Keratinocyte (primary cell): ENCODE data around the gene TXNRD2. TPM values are rescaled to one million over a fixed set of nuclear protein-coding genes. Genes with fewer than 3 reads are reported as not detected.
A peak's percentile ranks its signal among the peaks of the same experiment; 100 is the strongest.

Experiments used
- DNase-seq: peaks from one replicate; pipeline ENCODE4 v3.0.0-alpha.2; 2011; ENCODE audit warnings: low read depth, missing footprints, low spot score
- FAIRE-seq: peaks from 2 replicates; lab custom pipeline; 2011; peaks lifted over from hg19 to GRCh38; lab: Jason Lieb, UNC
- H2AFZ ChIP-seq: 2 replicates; pipeline ENCODE4 v1.6.0; 2012; ENCODE audit warnings: low read length, control low read depth, inconsistent platforms; ENCODE audit not compliant: control insufficient read depth
- H3K27ac ChIP-seq: 2 replicates; pipeline ENCODE4 v1.5.1; 2011; ENCODE audit warnings: low read length; ENCODE audit not compliant: control insufficient read depth, insufficient read depth
- H3K27me3 ChIP-seq: 3 replicates; pipeline ENCODE4 v1.6.0; 2011; ENCODE audit warnings: low read length; ENCODE audit not compliant: control insufficient read depth, insufficient read depth; ENCODE audit errors: extremely low read depth
- H3K36me3 ChIP-seq, 2 experiments: 2 replicates in 1 of 2; 3 replicates in 1 of 2; pipeline ENCODE4 v1.5.1; 2011; ENCODE audit warnings: low read length in 2 of 2, mild to moderate bottlenecking in 1 of 2; ENCODE audit not compliant: control insufficient read depth in 2 of 2, insufficient read depth in 2 of 2; ENCODE audit errors: extremely low read depth in 1 of 2
- H3K4me1 ChIP-seq: 3 replicates; pipeline ENCODE4 v1.5.1; 2011; ENCODE audit warnings: low read length; ENCODE audit not compliant: control insufficient read depth, insufficient read depth; ENCODE audit errors: extremely low read depth
- H3K4me2 ChIP-seq: 3 replicates; pipeline ENCODE4 v1.6.0; 2011; ENCODE audit warnings: low read depth, low read length; ENCODE audit not compliant: control insufficient read depth, insufficient read depth; ENCODE audit errors: extremely low read depth
- H3K4me3 ChIP-seq, 3 experiments: fragments of 200-600 bp in 1 of 3; sonication (generic) in 1 of 3; 2 replicates in 2 of 3; 3 replicates in 1 of 3; pipeline ENCODE4 v1.5.1; 2011 to 2016; ENCODE audit warnings: low read length in 3 of 3, mild to moderate bottlenecking in 3 of 3, control low read depth in 2 of 3, inconsistent platforms in 1 of 3, low read depth in 1 of 3, mixed read lengths in 1 of 3, mixed run types in 1 of 3, moderate library complexity in 1 of 3; ENCODE audit not compliant: control insufficient read depth in 2 of 3, insufficient read depth in 2 of 3; ENCODE audit errors: extremely low read depth in 1 of 3
- H3K79me2 ChIP-seq: 2 replicates; pipeline ENCODE4 v1.6.0; 2012; ENCODE audit warnings: low read length; ENCODE audit not compliant: control insufficient read depth, insufficient read depth
- H3K9ac ChIP-seq: 3 replicates; pipeline ENCODE4 v1.6.0; 2011; ENCODE audit warnings: low read length; ENCODE audit not compliant: control insufficient read depth, insufficient read depth; ENCODE audit errors: extremely low read depth
- H3K9me1 ChIP-seq: 3 replicates; pipeline ENCODE4 v1.6.0; 2011; ENCODE audit warnings: low read length; ENCODE audit not compliant: control insufficient read depth, insufficient read depth; ENCODE audit errors: extremely low read depth
- H3K9me3 ChIP-seq: 2 replicates; pipeline ENCODE4 v1.5.1; 2012; ENCODE audit warnings: low read depth, low read length; ENCODE audit not compliant: control insufficient read depth
- H4K20me1 ChIP-seq: 3 replicates; pipeline ENCODE4 v1.6.0; 2011; ENCODE audit warnings: low read length; ENCODE audit not compliant: control insufficient read depth, insufficient read depth; ENCODE audit errors: extremely low read depth
- EZH2 ChIP-seq: IDR thresholded peaks from one replicate; pipeline ENCODE4 v1.6.1; 2012; ENCODE audit warnings: inconsistent platforms, mild to moderate bottlenecking, low read length, moderate library complexity
- dilution Hi-C: fragments of 300-500 bp; cut with MboI; formaldehyde crosslinking; loops from one replicate; pipeline ENCODE4 v1.7.0; 2020; ENCODE audit warnings: low sequenced_read_pairs; ENCODE audit not compliant: extremely low pct_ligation_motif_present
- polyA plus RNA-seq, 5 experiments: library from polyadenylated mRNA; depleted of rRNA in 3 of 5; stranded (reverse) in 3 of 5; stranded (forward) in 1 of 5; unstranded in 1 of 5; fragments of >200 nt; gene quantifications; 1 replicate in 1 of 5; 2 replicates in 3 of 5; 3 replicates in 1 of 5; pipeline versions ENCODE4 v1.2.1 to v1.2.3, GENCODE V29; 2011 to 2012; ENCODE audit warnings: missing spikeins in 2 of 5, low read depth in 1 of 5, low replicate concordance in 1 of 5
- TF ChIP-seq, protein P1 (sequence below), 3 experiments: IDR thresholded peaks in 1 of 3; conservative IDR thresholded peaks in 1 of 3; optimal IDR thresholded peaks in 1 of 3; 2 replicates in 2 of 3; 3 replicates in 1 of 3; pipeline versions ENCODE3 to v1.5.1; 2011; ENCODE audit warnings: low read length in 3 of 3, mild to moderate bottlenecking in 3 of 3, moderate library complexity in 2 of 3, control low read depth in 1 of 3, inconsistent platforms in 1 of 3; ENCODE audit not compliant: insufficient read depth in 2 of 3; ENCODE audit errors: extremely low read depth in 1 of 3

Gene TXNRD2
- polyA plus RNA-seq, 1 donor (not counting 4 experiments of a cell fraction or from before 2014, with no cell fraction given): 16.0 TPM

DNA sequence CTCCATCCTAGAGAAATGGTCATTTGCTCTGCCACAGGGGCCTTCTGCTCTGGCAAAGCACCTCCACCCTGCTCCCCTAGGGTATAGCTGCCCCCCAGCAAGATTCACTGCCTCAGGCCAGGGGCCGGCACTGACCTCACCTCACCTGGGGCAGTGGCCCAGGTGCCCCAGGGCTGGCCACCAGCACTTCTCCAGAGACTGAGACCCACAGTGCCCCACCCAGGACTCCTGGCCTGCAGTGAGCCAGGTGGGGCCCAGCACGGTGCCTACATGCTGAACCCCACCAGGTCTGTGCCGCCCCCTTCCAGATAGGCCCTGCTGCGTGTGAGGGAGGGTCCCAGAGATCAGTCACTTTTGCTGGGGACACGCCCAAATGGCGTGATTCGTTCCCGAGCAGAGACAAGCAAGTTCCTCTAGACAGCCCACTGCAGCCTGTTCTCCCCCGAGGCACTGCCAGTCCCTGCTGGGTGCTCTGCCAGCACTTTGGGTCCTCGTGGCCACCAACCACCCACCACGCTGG, 97.7 kb downstream of the TXNRD2 start:
- Histone ChIP-seq H3K27me3 (no peaks in the 10 kb centered on the region), H3K4me1 (peaks cover 28% of the 10 kb centered on the region), H3K4me2 (peak overlapping the region; percentile 52), H4K20me1 (no peaks in the 10 kb centered on the region), H3K27ac (no peak overlapping the region), H3K36me3 (peaks cover 1 to 7% of the 10 kb centered on the region in 2 experiments), H3K79me2 (no peaks in the 10 kb centered on the region), H3K9ac (no peak overlapping the region), H2AFZ (peak overlapping the region; percentile 32), H3K9me1 (peaks cover 2% of the 10 kb centered on the region), H3K4me3 (no peak overlapping the region), H3K9me3 (no peaks in the 10 kb centered on the region)
- dilution Hi-C loops: no loop called here
- FAIRE-seq (no peak), DNase-seq (no peak)
- no peak for TF ChIP-seq EZH2
- TF ChIP-seq, protein P1, sequence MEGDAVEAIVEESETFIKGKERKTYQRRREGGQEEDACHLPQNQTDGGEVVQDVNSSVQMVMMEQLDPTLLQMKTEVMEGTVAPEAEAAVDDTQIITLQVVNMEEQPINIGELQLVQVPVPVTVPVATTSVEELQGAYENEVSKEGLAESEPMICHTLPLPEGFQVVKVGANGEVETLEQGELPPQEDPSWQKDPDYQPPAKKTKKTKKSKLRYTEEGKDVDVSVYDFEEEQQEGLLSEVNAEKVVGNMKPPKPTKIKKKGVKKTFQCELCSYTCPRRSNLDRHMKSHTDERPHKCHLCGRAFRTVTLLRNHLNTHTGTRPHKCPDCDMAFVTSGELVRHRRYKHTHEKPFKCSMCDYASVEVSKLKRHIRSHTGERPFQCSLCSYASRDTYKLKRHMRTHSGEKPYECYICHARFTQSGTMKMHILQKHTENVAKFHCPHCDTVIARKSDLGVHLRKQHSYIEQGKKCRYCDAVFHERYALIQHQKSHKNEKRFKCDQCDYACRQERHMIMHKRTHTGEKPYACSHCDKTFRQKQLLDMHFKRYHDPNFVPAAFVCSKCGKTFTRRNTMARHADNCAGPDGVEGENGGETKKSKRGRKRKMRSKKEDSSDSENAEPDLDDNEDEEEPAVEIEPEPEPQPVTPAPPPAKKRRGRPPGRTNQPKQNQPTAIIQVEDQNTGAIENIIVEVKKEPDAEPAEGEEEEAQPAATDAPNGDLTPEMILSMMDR (optimal IDR thresholded peaks at IDR 0.05 in 1 of 3, IDR thresholded peaks at IDR 0.05 in 1 of 3, conservative IDR thresholded peaks at IDR 0.05 in 1 of 3; ENCODE audit: extremely low read depth in 1 of 3, insufficient read depth in 2 of 3, low read length in 3 of 3): no peak

DNA sequence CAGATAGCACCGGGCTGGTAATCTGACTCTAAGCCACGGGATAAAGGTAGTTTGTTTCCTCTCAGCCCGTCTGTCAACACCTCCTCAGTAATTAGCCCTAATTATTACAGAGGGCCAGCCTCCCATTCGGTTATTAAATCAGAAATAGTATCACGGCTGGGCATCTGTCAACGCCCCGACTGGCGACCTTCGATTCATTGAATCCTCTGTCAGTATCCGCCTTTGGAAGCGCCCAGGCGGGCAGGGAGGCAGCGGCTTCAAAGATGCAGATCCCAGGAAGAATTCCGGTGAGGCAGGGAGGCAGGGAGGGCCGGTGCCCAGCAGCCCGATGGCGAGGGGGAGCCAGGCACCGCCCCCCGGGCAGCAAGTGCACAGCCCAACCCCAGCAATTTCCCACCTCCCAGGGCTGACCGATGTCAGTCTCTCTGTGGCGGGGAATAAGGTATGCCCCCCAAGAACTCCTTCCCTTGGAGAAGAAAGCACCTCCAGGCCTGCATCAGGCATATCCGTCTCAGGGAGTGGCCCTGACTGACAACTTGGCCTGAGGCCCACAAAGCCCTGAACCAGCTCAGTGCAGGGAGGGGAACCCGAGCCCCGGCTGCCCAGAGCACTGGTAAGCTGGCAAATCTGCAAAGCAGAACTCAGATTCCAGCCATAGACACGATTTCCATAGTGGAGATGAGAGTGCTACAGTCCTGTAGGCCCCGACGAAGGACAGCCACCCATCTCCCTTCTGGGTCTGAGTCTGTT, 98.3 kb downstream of the TXNRD2 start:
- Histone ChIP-seq H3K9me1 (peaks cover 2% of the 10 kb centered on the region), H3K9me3 (no peaks in the 10 kb centered on the region), H3K79me2 (no peaks in the 10 kb centered on the region), H3K9ac (no peak overlapping the region), H2AFZ (no peak overlapping the region), H3K4me1 (peaks cover 22% of the 10 kb centered on the region), H3K4me3 (no peak overlapping the region), H3K4me2 (peak overlapping the region; percentile 35), H3K27ac (no peak overlapping the region), H4K20me1 (no peaks in the 10 kb centered on the region), H3K36me3 (peaks cover 1 to 4% of the 10 kb centered on the region in 2 experiments), H3K27me3 (no peaks in the 10 kb centered on the region)
- DNase-seq (no peak), FAIRE-seq (no peak)
- dilution Hi-C loops: no loop called here
- no peak for TF ChIP-seq EZH2
- TF ChIP-seq, protein P1 (optimal IDR thresholded peaks at IDR 0.05 in 1 of 3, IDR thresholded peaks at IDR 0.05 in 1 of 3, conservative IDR thresholded peaks at IDR 0.05 in 1 of 3; ENCODE audit: extremely low read depth in 1 of 3, insufficient read depth in 2 of 3, low read length in 3 of 3): no peak
